HepG2 (cell line): ENCODE results near the gene CCDC69. TPM values are rescaled to one million over a fixed set of nuclear protein-coding genes. Genes with fewer than 3 reads are reported as not detected.

ENCODE experiments used
- ATAC-seq: fragments of 200-7000 bp; cut with Tn5 transposase; 3 replicates; pipeline ENCODE4 v1.9.1; 2020; ENCODE audit warnings: mild to moderate bottlenecking, moderate library complexity
- BruUV-seq: library from RNA; stranded (reverse); fragments of 400-500 nt; replicated peaks from 2 replicates; lab custom pipeline; 2021; lab: Mats Ljungman, UMichigan
- CTCF ChIA-PET: fragments of 300-600 bp; formaldehyde crosslinking; extraction: SDS; loops from one replicate; lab custom pipeline; 2021; ENCODE audit warnings: low total read pairs, inconsistent platforms, low intra/inter-chr PET ratio; lab: Yijun Ruan, JAX
- POLR2A ChIA-PET: fragments of 350-600 bp; sonication (Branson Sonifier 250); formaldehyde crosslinking; loops from one replicate; lab custom pipeline; 2020; ENCODE audit warnings: antibody characterized with exemption, inconsistent platforms; lab: Yijun Ruan, JAX
- DNase-seq: peaks from one replicate; pipeline ENCODE4 v3.0.0-alpha.2; 2015; ENCODE audit warnings: low spot score
- FAIRE-seq: peaks from 3 replicates; lab custom pipeline; 2011; peaks lifted over from hg19 to GRCh38; lab: Jason Lieb, UNC
- H2AFZ ChIP-seq: one replicate; pipeline ENCODE4 v1.6.1; 2011; ENCODE audit warnings: low read length, inconsistent platforms
- H3K27ac ChIP-seq: fragments of 300-600 bp; 3 replicates; pipeline ENCODE4 v1.8.0; 2011; ENCODE audit warnings: mixed run types, mild to moderate bottlenecking, mixed read lengths, low read length, inconsistent platforms; ENCODE audit not compliant: insufficient read depth; ENCODE audit errors: extremely low read length
- H3K27me3 ChIP-seq, 2 experiments: fragments of 200-600 bp in 1 of 2; 2 replicates in 1 of 2; 3 replicates in 1 of 2; pipeline versions ENCODE4 v1.6.0 to v1.8.0; 2011; ENCODE audit warnings: low read length in 2 of 2, mild to moderate bottlenecking in 2 of 2, moderate library complexity in 2 of 2, inconsistent platforms in 1 of 2; ENCODE audit not compliant: insufficient read depth in 2 of 2, control insufficient read depth in 1 of 2
- H3K36me3 ChIP-seq, 2 experiments: fragments of 200-600 bp in 1 of 2; replicated peaks in 1 of 2; 2 replicates in 1 of 2; 3 replicates in 1 of 2; pipeline versions ENCODE4 v1.5.1 to v1.8.0; 2011; ENCODE audit warnings: low read length in 2 of 2, inconsistent platforms in 1 of 2; ENCODE audit not compliant: insufficient read depth in 2 of 2, control insufficient read depth in 1 of 2
- H3K4me1 ChIP-seq: 2 replicates; pipeline ENCODE4 v1.5.1; 2012; ENCODE audit warnings: low read length, inconsistent platforms; ENCODE audit not compliant: insufficient read depth
- H3K4me2 ChIP-seq: 2 replicates; pipeline ENCODE4 v1.6.0; 2011; ENCODE audit warnings: low read depth, low read length, inconsistent platforms
- H3K4me3 ChIP-seq, 3 experiments: fragments of 200-600 bp in 1 of 3; sonication (generic), shearing (Covaris generic) in 1 of 3; replicated peaks in 1 of 3; 2 replicates each; pipeline ENCODE4 v1.5.1; 2011 to 2016; ENCODE audit warnings: low read length in 3 of 3, inconsistent platforms in 2 of 3, low read depth in 2 of 3, mild to moderate bottlenecking in 2 of 3, control low read depth in 1 of 3, mixed read lengths in 1 of 3; ENCODE audit not compliant: insufficient read depth in 1 of 3
- H3K79me2 ChIP-seq: one replicate; pipeline ENCODE4 v1.6.1; 2011; ENCODE audit warnings: low read length, inconsistent platforms; ENCODE audit not compliant: insufficient read depth
- H3K9ac ChIP-seq: 2 replicates; pipeline ENCODE4 v1.6.0; 2011; ENCODE audit warnings: mild to moderate bottlenecking, low read depth, low read length, inconsistent platforms; ENCODE audit not compliant: insufficient read depth
- H3K9me3 ChIP-seq: 2 replicates; pipeline ENCODE4 v1.5.1; 2012; ENCODE audit warnings: mild to moderate bottlenecking, low read length
- H4K20me1 ChIP-seq: 2 replicates; pipeline ENCODE4 v1.6.0; 2011; ENCODE audit warnings: inconsistent platforms, mild to moderate bottlenecking, low read length, moderate library complexity; ENCODE audit not compliant: insufficient read depth
- AGO2 ChIP-seq: fragments of 200-400 bp; formaldehyde crosslinking; optimal IDR thresholded peaks from 2 replicates; pipeline ENCODE3; 2017; ENCODE audit warnings: mild to moderate bottlenecking, low read depth, low read length, moderate library complexity
- BCL3 ChIP-seq: sonication (generic); formaldehyde crosslinking; IDR thresholded peaks from 2 replicates; pipeline ENCODE4 v1.5.1; 2020; ENCODE audit warnings: mild to moderate bottlenecking, missing genetic modification reagents, moderate library complexity
- CHD4 ChIP-seq: fragments of 200-600 bp; sonication (generic); IDR thresholded peaks from 2 replicates; pipeline ENCODE4 v1.7.0; 2017; ENCODE audit warnings: mild to moderate bottlenecking, low read length, borderline replicate concordance
- MAX ChIP-seq: IDR thresholded peaks from 2 replicates; pipeline ENCODE4 v1.6.1; 2012; ENCODE audit warnings: inconsistent platforms
- MTA3 ChIP-seq: sonication (generic); formaldehyde crosslinking; IDR thresholded peaks from 2 replicates; pipeline ENCODE4 v1.4.0; 2020; ENCODE audit warnings: missing genetic modification reagents
- SMARCC2 ChIP-seq: fragments of 450-650 bp; IDR thresholded peaks from 2 replicates; pipeline ENCODE4 v1.6.1; 2017; ENCODE audit warnings: antibody characterized with exemption, mild to moderate bottlenecking
- SRY ChIP-seq: sonication (generic); formaldehyde crosslinking; IDR thresholded peaks from 2 replicates; pipeline ENCODE4 v1.8.0; 2022; ENCODE audit warnings: mild to moderate bottlenecking, missing genetic modification reagents
- YEATS4 ChIP-seq: sonication (generic); formaldehyde crosslinking; IDR thresholded peaks from 2 replicates; pipeline ENCODE4 v1.4.0; 2020; ENCODE audit warnings: missing genetic modification reagents, borderline replicate concordance
- ZNF180 ChIP-seq: sonication (generic); formaldehyde crosslinking; IDR thresholded peaks from 2 replicates; pipeline ENCODE4 v1.4.0; 2020; ENCODE audit warnings: low read depth, missing genetic modification reagents, borderline replicate concordance
- ZNF253 ChIP-seq: sonication (generic); formaldehyde crosslinking; IDR thresholded peaks from 2 replicates; pipeline ENCODE4 v1.8.0; 2022; ENCODE audit warnings: mild to moderate bottlenecking, missing genetic modification reagents, borderline replicate concordance
- ZNF431 ChIP-seq: sonication (generic); formaldehyde crosslinking; IDR thresholded peaks from 2 replicates; pipeline ENCODE4 v1.9.0; 2022; ENCODE audit warnings: missing genetic modification reagents, low read depth, mild to moderate bottlenecking, borderline replicate concordance
- ZNF598 ChIP-seq: sonication (generic); formaldehyde crosslinking; IDR thresholded peaks from 2 replicates; pipeline ENCODE4 v1.5.1; 2020; ENCODE audit warnings: mild to moderate bottlenecking, missing genetic modification reagents, borderline replicate concordance
- ZNF878 ChIP-seq: sonication (generic); formaldehyde crosslinking; IDR thresholded peaks from 2 replicates; pipeline ENCODE4 v1.8.1; 2023; ENCODE audit warnings: mild to moderate bottlenecking, missing genetic modification reagents, moderate library complexity
- WGBS: methylation state at CpG from one replicate; pipeline ENCODE4 v1.1.6; 2017; ENCODE audit warnings: low lambda C conversion rate; 5-methylcytosine and 5-hydroxymethylcytosine counted together
- in situ Hi-C: cut with HindIII; loops from 2 replicates; pipeline ENCODE4 v1.10.0; 2017; ENCODE audit warnings: low pct_unique_long_range_greater_than_20kb; ENCODE audit not compliant: extremely low pct_ligation_motif_present
- intact Hi-C: fragments of 100-400 bp; cut with micrococcal nuclease; formaldehyde crosslinking; loops from one replicate; pipeline ENCODE4 v1.10.0; 2022; ENCODE audit not compliant: unreplicated experiment
- polyA plus RNA-seq, 8 experiments: library from polyadenylated mRNA; depleted of rRNA in 3 of 8; stranded (reverse) in 7 of 8; unstranded in 1 of 8; fragments of >200 nt; fragmentation: Illumina TruSeq in 4 of 8; extraction: Trizol in 4 of 8; gene quantifications; 2 replicates each; pipeline versions ENCODE4 v1.2.1 to v1.2.3, GENCODE V29; 2011 to 2016; ENCODE audit warnings: low read depth in 4 of 8, missing spikeins in 1 of 8, mixed read lengths in 1 of 8; ENCODE audit not compliant: insufficient read depth in 1 of 8
- total RNA-seq, 5 experiments: library from RNA; depleted of rRNA; stranded (reverse); fragments of >200 nt; fragmentation: Illumina TruSeq; extraction: Trizol; gene quantifications; 2 replicates each; pipeline ENCODE4 v1.2.3, GENCODE V29; 2016; ENCODE audit warnings: low read depth in 1 of 5

CCDC69 gene
- total and polyA plus RNA-seq, 2 of the 13 experiments (the other 11 are each of a cell fraction or from before 2014, with no cell fraction given) = 12.2 to 45.2 TPM

DNA sequence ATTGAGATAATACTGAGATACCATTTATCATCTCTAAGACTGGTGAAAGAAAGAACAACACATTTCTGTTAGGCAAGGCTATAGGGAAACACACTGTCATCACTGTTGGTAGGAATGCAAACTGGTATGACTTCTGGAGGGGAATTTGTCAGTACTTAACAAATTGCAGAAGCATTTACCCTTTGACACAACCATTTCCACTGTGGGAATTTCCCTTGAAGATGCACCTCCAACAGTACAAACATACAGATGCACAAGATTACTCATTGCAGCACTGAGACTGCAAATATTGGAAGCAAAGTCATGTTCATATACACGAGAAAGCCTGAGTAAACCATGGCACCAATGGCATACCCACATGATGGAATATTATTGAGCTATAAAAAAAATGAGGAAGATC lies 46.7 kb upstream of the CCDC69 start:
- WGBS = 66% methylated on average over 1 of the region's 1 CpG
- peaks cover 9 to 24% of the 10 kb centered on the region in 2 experiments; a peak in 4 of 5 replicates for H3K36me3 ChIP-seq
- TF ChIP-seq SMARCC2 (no peak), MAX (no peak), SRY (no peak), ZNF878 (no peak), AGO2 (no peak), ZNF180 (no peak), YEATS4 (CRISPR knock-in tag) (no peak), MTA3 (CRISPR knock-in tag) (no peak), CHD4 (no peak), ZNF253 (no peak), ZNF431 (CRISPR knock-in tag) (no peak), ZNF598 (CRISPR knock-in tag) (no peak), BCL3 (CRISPR knock-in tag) (no peak)
- H4K20me1 ChIP-seq = no peaks in the 10 kb centered on the region
- ChIA-PET CTCF (no interaction called here), POLR2A (interaction anchor here (1.2 kb wide), 1 partner anchor 18 kb away, joined by 6 read pairs; the partner anchor contains the start of gene GM2A)
- FAIRE-seq = no peak
- no TSS peak for BruUV-seq
- in situ Hi-C loops = no loop called here
- no peaks in the 10 kb centered on the region for H3K4me1 ChIP-seq
- no peak for DNase-seq
- no peaks in the 10 kb centered on the region for H3K27me3 ChIP-seq
- no peak overlapping the region for H3K4me3 ChIP-seq
- intact Hi-C loops = no loop called here
- H3K27ac ChIP-seq = no peak overlapping the region
- no peaks in the 10 kb centered on the region for H3K9me3 ChIP-seq
- H2AFZ ChIP-seq = no peak overlapping the region
- no peak overlapping the region for H3K4me2 ChIP-seq
- no peaks in the 10 kb centered on the region for H3K79me2 ChIP-seq
- no peak overlapping the region for H3K9ac ChIP-seq
- ATAC-seq = no peak
